ENCODE measurements around the gene DMBT1. TPM values are rescaled to one million over a fixed set of nuclear protein-coding genes. Genes with fewer than 3 reads are reported as not detected.

DMBT1 gene
- total and polyA plus RNA-seq, 12 donors = under 0.01 to 0.32 (median 0.15) TPM; not detected in 7

DNA sequence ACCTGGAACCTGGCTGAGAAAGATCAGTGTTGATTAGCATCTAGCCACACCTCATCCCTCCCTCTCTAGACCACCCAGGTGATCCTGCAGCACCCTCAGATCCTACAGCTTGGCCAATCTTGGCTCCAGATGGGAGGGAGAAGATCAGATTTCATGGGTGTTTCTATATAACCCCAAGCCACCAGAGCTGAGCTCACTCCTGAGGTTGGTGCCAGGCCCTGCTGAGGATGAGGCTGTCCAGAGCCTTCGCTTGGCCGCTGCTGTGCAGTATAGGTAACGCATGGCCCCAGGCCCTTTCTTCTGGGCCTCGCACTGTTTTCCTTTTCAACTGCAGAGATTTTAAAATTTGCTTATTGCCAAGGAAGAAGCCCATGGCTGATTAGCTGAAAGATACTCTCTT, 112.1 kb downstream of the DMBT1 start:
- WGBS, 4 donors = 82 to 90% (median 84%) methylated on average over 4 of the region's 4 CpGs
- Histone ChIP-seq H3K27ac (no peak overlapping the region), H3K9me3 (replicated peaks in 1 of 3) (no peaks in the 10 kb centered on the region), H3K4me1 (replicated peaks in 1 of 2) (no peaks in the 10 kb centered on the region), H3K4me3 (no peak overlapping the region), H3K27me3 (no peaks in the 10 kb centered on the region), H3K36me3 (replicated peaks in 1 of 2) (no peaks in the 10 kb centered on the region)
- intact Hi-C loops (cut with DNase I) = no loop called here
- no peak for TF ChIP-seq POLR2A (IDR thresholded peaks at IDR 0.05)
- TF ChIP-seq, protein P1, sequence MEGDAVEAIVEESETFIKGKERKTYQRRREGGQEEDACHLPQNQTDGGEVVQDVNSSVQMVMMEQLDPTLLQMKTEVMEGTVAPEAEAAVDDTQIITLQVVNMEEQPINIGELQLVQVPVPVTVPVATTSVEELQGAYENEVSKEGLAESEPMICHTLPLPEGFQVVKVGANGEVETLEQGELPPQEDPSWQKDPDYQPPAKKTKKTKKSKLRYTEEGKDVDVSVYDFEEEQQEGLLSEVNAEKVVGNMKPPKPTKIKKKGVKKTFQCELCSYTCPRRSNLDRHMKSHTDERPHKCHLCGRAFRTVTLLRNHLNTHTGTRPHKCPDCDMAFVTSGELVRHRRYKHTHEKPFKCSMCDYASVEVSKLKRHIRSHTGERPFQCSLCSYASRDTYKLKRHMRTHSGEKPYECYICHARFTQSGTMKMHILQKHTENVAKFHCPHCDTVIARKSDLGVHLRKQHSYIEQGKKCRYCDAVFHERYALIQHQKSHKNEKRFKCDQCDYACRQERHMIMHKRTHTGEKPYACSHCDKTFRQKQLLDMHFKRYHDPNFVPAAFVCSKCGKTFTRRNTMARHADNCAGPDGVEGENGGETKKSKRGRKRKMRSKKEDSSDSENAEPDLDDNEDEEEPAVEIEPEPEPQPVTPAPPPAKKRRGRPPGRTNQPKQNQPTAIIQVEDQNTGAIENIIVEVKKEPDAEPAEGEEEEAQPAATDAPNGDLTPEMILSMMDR (IDR thresholded peaks at IDR 0.05) = no peak
- no peak for DNase-seq

DNA sequence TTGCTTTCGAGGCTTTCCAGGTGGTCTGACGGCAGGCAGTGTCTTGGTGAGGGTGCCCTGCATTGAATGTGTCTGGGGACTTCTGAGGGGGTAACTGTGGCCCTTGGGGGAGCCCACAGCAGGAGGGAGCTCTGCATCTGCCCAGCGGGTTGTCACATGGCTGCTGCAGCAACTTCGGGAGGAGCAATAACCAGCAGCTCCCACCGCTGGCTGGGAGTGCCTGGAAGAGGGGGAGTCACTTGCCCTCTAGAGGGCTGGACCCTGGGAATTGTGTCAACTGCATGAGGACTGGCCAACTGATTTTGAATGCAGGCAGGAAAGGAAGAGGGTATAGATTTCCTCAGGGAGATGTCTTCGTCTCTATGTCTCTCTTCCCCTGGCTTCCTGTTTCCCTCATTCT, 112.7 kb downstream of the DMBT1 start:
- no peak overlapping the region for H3K27ac ChIP-seq
- intact Hi-C loops (cut with DNase I) = no loop called here
- 53 to 67% (median 59%) methylated on average over 4 to 6 of the region's 6 CpGs for WGBS, 4 donors

DNA sequence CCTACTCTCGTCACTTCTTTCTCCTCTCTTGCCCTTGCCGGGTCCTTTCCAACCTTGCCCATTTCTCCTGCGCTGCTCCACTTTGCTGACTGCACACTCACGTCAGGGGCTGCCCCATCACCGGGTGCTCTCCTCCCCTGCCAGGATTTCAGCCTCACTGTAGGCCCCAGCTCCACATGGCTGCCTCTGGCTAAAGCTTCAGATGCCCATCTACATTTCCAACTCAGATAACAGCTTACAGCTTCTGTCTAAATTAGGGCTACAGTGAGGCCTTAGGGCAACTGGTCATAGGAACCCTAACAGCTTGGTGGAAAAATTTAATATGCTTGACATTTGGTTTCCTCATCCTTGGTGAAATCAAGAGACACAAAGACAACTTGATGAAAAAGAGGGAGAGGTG, 113.2 kb downstream of the DMBT1 start:
- Histone ChIP-seq H3K36me3 (replicated peaks in 1 of 2) (no peaks in the 10 kb centered on the region), H3K4me3 (no peak overlapping the region), H3K9me3 (replicated peaks in 1 of 3) (no peaks in the 10 kb centered on the region), H3K27me3 (no peaks in the 10 kb centered on the region), H3K4me1 (replicated peaks in 1 of 2) (no peaks in the 10 kb centered on the region), H3K27ac (no peak overlapping the region)
- WGBS, 4 donors = 75 to 82% (median 76%) methylated on average over 5 of the region's 5 CpGs
- DNase-seq = no peak
- no peak for TF ChIP-seq POLR2A (IDR thresholded peaks at IDR 0.05)
- TF ChIP-seq, protein P1 (IDR thresholded peaks at IDR 0.05) = no peak
- intact Hi-C loops (cut with DNase I) = no loop called here

More for the DNA sequence above, 112.7 kb downstream of the DMBT1 start:
- TF ChIP-seq, protein P1 (IDR thresholded peaks at IDR 0.05) = no peak
- no peak for TF ChIP-seq POLR2A (IDR thresholded peaks at IDR 0.05)
- H3K36me3 ChIP-seq (replicated peaks in 1 of 2) = no peaks in the 10 kb centered on the region
- no peak overlapping the region for H3K4me3 ChIP-seq
- DNase-seq = no peak
- no peaks in the 10 kb centered on the region for H3K27me3 ChIP-seq
- no peaks in the 10 kb centered on the region for H3K4me1 ChIP-seq (replicated peaks in 1 of 2)
- no peaks in the 10 kb centered on the region for H3K9me3 ChIP-seq (replicated peaks in 1 of 3)

DNA sequence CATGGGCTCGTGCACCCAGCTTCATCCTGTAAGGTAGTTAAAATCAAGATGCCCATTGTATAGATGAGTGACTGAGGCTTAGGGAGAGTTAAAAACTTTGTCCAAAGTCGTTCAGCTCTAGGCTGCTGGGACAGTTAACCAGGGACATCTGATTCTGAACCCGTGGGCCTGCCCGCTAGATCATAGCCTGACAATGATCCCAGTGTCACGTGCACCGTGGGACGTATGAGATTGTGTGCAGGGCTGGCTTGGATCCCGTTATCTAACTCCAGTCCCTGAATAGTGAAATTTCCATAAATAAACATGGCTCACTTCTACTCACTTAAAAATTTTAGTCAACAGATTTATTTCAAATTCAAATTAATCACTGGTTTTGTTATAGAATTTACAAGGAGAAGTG, 114.2 kb downstream of the DMBT1 start:
- Histone ChIP-seq H3K9me3 (replicated peaks in 1 of 3) (no peaks in the 10 kb centered on the region), H3K36me3 (replicated peaks in 1 of 2) (no peaks in the 10 kb centered on the region), H3K4me3 (no peak overlapping the region), H3K27ac (no peak overlapping the region), H3K4me1 (replicated peaks in 1 of 2) (no peaks in the 10 kb centered on the region), H3K27me3 (no peaks in the 10 kb centered on the region)
- intact Hi-C loops (cut with DNase I) = no loop called here
- DNase-seq = peak in 2 of 7 donors; percentile 18 to 26
- WGBS, 4 donors = 60 to 71% (median 61%) methylated on average over 6 to 8 of the region's 8 CpGs
- no peak for TF ChIP-seq POLR2A (IDR thresholded peaks at IDR 0.05)
- TF ChIP-seq, protein P1 (IDR thresholded peaks at IDR 0.05) = no peak
